ENCODE results near the gene IPO5. TPM values are rescaled to one million over a fixed set of nuclear protein-coding genes. Genes with fewer than 3 reads are reported as not detected.

IPO5 gene
- total RNA-seq, 1 donor: 316 TPM

- H3K27me3 ChIP-seq (ENCODE audit: insufficient read depth, low read length): no peaks in the 10 kb centered on the region
- DNase-seq (ENCODE audit: insufficient read length, low spot score, missing footprints): no peak
- H3K27ac ChIP-seq (ENCODE audit: low read depth, low read length): peak overlapping the region; percentile 55
- no peak overlapping the region for H3K4me3 ChIP-seq (ENCODE audit: insufficient read depth, low read length)
- H2AFZ ChIP-seq (ENCODE audit: low read length): no peak overlapping the region
- H3K79me2 ChIP-seq (ENCODE audit: insufficient read depth, low read length): peaks cover 10% of the 10 kb centered on the region
- H3K9me3 ChIP-seq (ENCODE audit: low read depth, low read length): no peaks in the 10 kb centered on the region
- peak overlapping the region; percentile 11 for H3K4me2 ChIP-seq (ENCODE audit: insufficient read depth, low read length)
- H3K4me1 ChIP-seq (ENCODE audit: insufficient read depth, low read length): peaks cover 11% of the 10 kb centered on the region
- no peaks in the 10 kb centered on the region for H4K20me1 ChIP-seq (ENCODE audit: insufficient read depth, low read length)
- H3K36me3 ChIP-seq (ENCODE audit: insufficient read depth, low read length): peaks cover 89% of the 10 kb centered on the region
- TF ChIP-seq CTCF (IDR thresholded peaks at IDR 0.05; ENCODE audit: extremely low read depth, low read depth, low read length): no peak
Measured at GRCh38 chr13:98014766-98015165, 61.3 kb downstream of the IPO5 start.

- DNase-seq (ENCODE audit: insufficient read length, low spot score, missing footprints): no peak
- Histone ChIP-seq H3K27me3 (ENCODE audit: insufficient read depth, low read length) (no peaks in the 10 kb centered on the region), H3K9me3 (ENCODE audit: low read depth, low read length) (no peaks in the 10 kb centered on the region), H4K20me1 (ENCODE audit: insufficient read depth, low read length) (no peaks in the 10 kb centered on the region), H3K36me3 (ENCODE audit: insufficient read depth, low read length) (peaks cover 83% of the 10 kb centered on the region), H3K79me2 (ENCODE audit: insufficient read depth, low read length) (peaks cover 10% of the 10 kb centered on the region), H3K27ac (ENCODE audit: low read depth, low read length) (no peak overlapping the region), H3K4me1 (ENCODE audit: insufficient read depth, low read length) (peaks cover 21% of the 10 kb centered on the region), H3K4me2 (ENCODE audit: insufficient read depth, low read length) (no peak overlapping the region), H2AFZ (ENCODE audit: low read length) (no peak overlapping the region), H3K4me3 (ENCODE audit: insufficient read depth, low read length) (no peak overlapping the region)
- TF ChIP-seq CTCF (IDR thresholded peaks at IDR 0.05; ENCODE audit: extremely low read depth, low read depth, low read length): no peak
Measured at GRCh38 chr13:98018293-98018692, 64.8 kb downstream of the IPO5 start.

- peaks cover 83% of the 10 kb centered on the region for H3K36me3 ChIP-seq (ENCODE audit: insufficient read depth, low read length)
- H4K20me1 ChIP-seq (ENCODE audit: insufficient read depth, low read length): no peaks in the 10 kb centered on the region
Measured at GRCh38 chr13:98019186-98019585, 65.7 kb downstream of the IPO5 start.

GRCh38 chr13:98020271-98020670 is 66.8 kb downstream of the IPO5 start:
- DNase-seq (ENCODE audit: insufficient read length, low spot score, missing footprints): no peak
- Histone ChIP-seq H3K36me3 (ENCODE audit: insufficient read depth, low read length) (peaks cover 80% of the 10 kb centered on the region), H3K27ac (ENCODE audit: low read depth, low read length) (no peak overlapping the region)

More at GRCh38 chr13:98019186-98019585, 65.7 kb downstream of the IPO5 start:
- TF ChIP-seq CTCF (IDR thresholded peaks at IDR 0.05; ENCODE audit: extremely low read depth, low read depth, low read length): no peak
- Histone ChIP-seq H3K4me3 (ENCODE audit: insufficient read depth, low read length) (no peak overlapping the region), H3K27ac (ENCODE audit: low read depth, low read length) (no peak overlapping the region), H3K4me1 (ENCODE audit: insufficient read depth, low read length) (peaks cover 18% of the 10 kb centered on the region), H3K27me3 (ENCODE audit: insufficient read depth, low read length) (no peaks in the 10 kb centered on the region), H3K9me3 (ENCODE audit: low read depth, low read length) (no peaks in the 10 kb centered on the region), H2AFZ (ENCODE audit: low read length) (no peak overlapping the region), H3K79me2 (ENCODE audit: insufficient read depth, low read length) (peaks cover 10% of the 10 kb centered on the region), H3K4me2 (ENCODE audit: insufficient read depth, low read length) (no peak overlapping the region)
- no peak for DNase-seq (ENCODE audit: insufficient read length, low spot score, missing footprints)

More at GRCh38 chr13:98020271-98020670, 66.8 kb downstream of the IPO5 start:
- Histone ChIP-seq H3K9me3 (ENCODE audit: low read depth, low read length) (no peaks in the 10 kb centered on the region), H3K4me3 (ENCODE audit: insufficient read depth, low read length) (no peak overlapping the region), H3K4me1 (ENCODE audit: insufficient read depth, low read length) (peaks cover 10% of the 10 kb centered on the region), H4K20me1 (ENCODE audit: insufficient read depth, low read length) (no peaks in the 10 kb centered on the region), H3K27me3 (ENCODE audit: insufficient read depth, low read length) (no peaks in the 10 kb centered on the region), H2AFZ (ENCODE audit: low read length) (no peak overlapping the region), H3K4me2 (ENCODE audit: insufficient read depth, low read length) (no peak overlapping the region), H3K79me2 (ENCODE audit: insufficient read depth, low read length) (peaks cover 10% of the 10 kb centered on the region)
- no peak for TF ChIP-seq CTCF (IDR thresholded peaks at IDR 0.05; ENCODE audit: extremely low read depth, low read depth, low read length)

Measured in osteoblast (primary cell).